Keratinocyte (primary cell): ENCODE measurements around the gene CCDC170. TPM values are rescaled to one million over a fixed set of nuclear protein-coding genes. Genes with fewer than 3 reads are reported as not detected.

ENCODE experiments used
- DNase-seq: peaks from one replicate; pipeline ENCODE4 v3.0.0-alpha.2; 2011; ENCODE audit warnings: low read depth, missing footprints, low spot score
- FAIRE-seq: peaks from 2 replicates; lab custom pipeline; 2011; peaks lifted over from hg19 to GRCh38; lab: Jason Lieb, UNC
- H2AFZ ChIP-seq: 2 replicates; pipeline ENCODE4 v1.6.0; 2012; ENCODE audit warnings: low read length, control low read depth, inconsistent platforms; ENCODE audit not compliant: control insufficient read depth
- H3K27ac ChIP-seq: 2 replicates; pipeline ENCODE4 v1.5.1; 2011; ENCODE audit warnings: low read length; ENCODE audit not compliant: control insufficient read depth, insufficient read depth
- H3K27me3 ChIP-seq: 3 replicates; pipeline ENCODE4 v1.6.0; 2011; ENCODE audit warnings: low read length; ENCODE audit not compliant: control insufficient read depth, insufficient read depth; ENCODE audit errors: extremely low read depth
- H3K36me3 ChIP-seq, 2 experiments: 2 replicates in 1 of 2; 3 replicates in 1 of 2; pipeline ENCODE4 v1.5.1; 2011; ENCODE audit warnings: low read length in 2 of 2, mild to moderate bottlenecking in 1 of 2; ENCODE audit not compliant: control insufficient read depth in 2 of 2, insufficient read depth in 2 of 2; ENCODE audit errors: extremely low read depth in 1 of 2
- H3K4me1 ChIP-seq: 3 replicates; pipeline ENCODE4 v1.5.1; 2011; ENCODE audit warnings: low read length; ENCODE audit not compliant: control insufficient read depth, insufficient read depth; ENCODE audit errors: extremely low read depth
- H3K4me2 ChIP-seq: 3 replicates; pipeline ENCODE4 v1.6.0; 2011; ENCODE audit warnings: low read depth, low read length; ENCODE audit not compliant: control insufficient read depth, insufficient read depth; ENCODE audit errors: extremely low read depth
- H3K4me3 ChIP-seq, 3 experiments: fragments of 200-600 bp in 1 of 3; sonication (generic) in 1 of 3; 2 replicates in 2 of 3; 3 replicates in 1 of 3; pipeline ENCODE4 v1.5.1; 2011 to 2016; ENCODE audit warnings: low read length in 3 of 3, mild to moderate bottlenecking in 3 of 3, control low read depth in 2 of 3, inconsistent platforms in 1 of 3, low read depth in 1 of 3, mixed read lengths in 1 of 3, mixed run types in 1 of 3, moderate library complexity in 1 of 3; ENCODE audit not compliant: control insufficient read depth in 2 of 3, insufficient read depth in 2 of 3; ENCODE audit errors: extremely low read depth in 1 of 3
- H3K79me2 ChIP-seq: 2 replicates; pipeline ENCODE4 v1.6.0; 2012; ENCODE audit warnings: low read length; ENCODE audit not compliant: control insufficient read depth, insufficient read depth
- H3K9ac ChIP-seq: 3 replicates; pipeline ENCODE4 v1.6.0; 2011; ENCODE audit warnings: low read length; ENCODE audit not compliant: control insufficient read depth, insufficient read depth; ENCODE audit errors: extremely low read depth
- H3K9me1 ChIP-seq: 3 replicates; pipeline ENCODE4 v1.6.0; 2011; ENCODE audit warnings: low read length; ENCODE audit not compliant: control insufficient read depth, insufficient read depth; ENCODE audit errors: extremely low read depth
- H3K9me3 ChIP-seq: 2 replicates; pipeline ENCODE4 v1.5.1; 2012; ENCODE audit warnings: low read depth, low read length; ENCODE audit not compliant: control insufficient read depth
- H4K20me1 ChIP-seq: 3 replicates; pipeline ENCODE4 v1.6.0; 2011; ENCODE audit warnings: low read length; ENCODE audit not compliant: control insufficient read depth, insufficient read depth; ENCODE audit errors: extremely low read depth
- CTCF ChIP-seq, 3 experiments: IDR thresholded peaks in 1 of 3; conservative IDR thresholded peaks in 1 of 3; optimal IDR thresholded peaks in 1 of 3; 2 replicates in 2 of 3; 3 replicates in 1 of 3; pipeline versions ENCODE3 to v1.5.1; 2011; ENCODE audit warnings: low read length in 3 of 3, mild to moderate bottlenecking in 3 of 3, moderate library complexity in 2 of 3, control low read depth in 1 of 3, inconsistent platforms in 1 of 3; ENCODE audit not compliant: insufficient read depth in 2 of 3; ENCODE audit errors: extremely low read depth in 1 of 3
- EZH2 ChIP-seq: IDR thresholded peaks from one replicate; pipeline ENCODE4 v1.6.1; 2012; ENCODE audit warnings: inconsistent platforms, mild to moderate bottlenecking, low read length, moderate library complexity
- dilution Hi-C: fragments of 300-500 bp; cut with MboI; formaldehyde crosslinking; loops from one replicate; pipeline ENCODE4 v1.7.0; 2020; ENCODE audit warnings: low sequenced_read_pairs; ENCODE audit not compliant: extremely low pct_ligation_motif_present
- polyA plus RNA-seq, 5 experiments: library from polyadenylated mRNA; depleted of rRNA in 3 of 5; stranded (reverse) in 3 of 5; stranded (forward) in 1 of 5; unstranded in 1 of 5; fragments of >200 nt; gene quantifications; 1 replicate in 1 of 5; 2 replicates in 3 of 5; 3 replicates in 1 of 5; pipeline versions ENCODE4 v1.2.1 to v1.2.3, GENCODE V29; 2011 to 2012; ENCODE audit warnings: missing spikeins in 2 of 5, low read depth in 1 of 5, low replicate concordance in 1 of 5

The CCDC170 gene
- polyA plus RNA-seq, 1 donor (not counting 4 experiments of a cell fraction or from before 2014, with no cell fraction given), result 0.10 TPM

GRCh38 chr6:151665329-151665728 lies 171.5 kb downstream of the CCDC170 start:
- FAIRE-seq, result no peak
- TF ChIP-seq EZH2, result no peak
- no peak for TF ChIP-seq CTCF (optimal IDR thresholded peaks at IDR 0.05 in 1 of 3, IDR thresholded peaks at IDR 0.05 in 1 of 3, conservative IDR thresholded peaks at IDR 0.05 in 1 of 3; ENCODE audit: extremely low read depth in 1 of 3, insufficient read depth in 2 of 3, low read length in 3 of 3)
- DNase-seq, result no peak
- H3K4me1 ChIP-seq, result peaks cover 4% of the 10 kb centered on the region
- dilution Hi-C loops, result no loop called here
- H3K27me3 ChIP-seq, result no peaks in the 10 kb centered on the region
- no peak overlapping the region for H3K4me3 ChIP-seq
- H2AFZ ChIP-seq, result no peak overlapping the region
- no peaks in the 10 kb centered on the region for H3K9me1 ChIP-seq
- H3K79me2 ChIP-seq, result no peaks in the 10 kb centered on the region
- H3K4me2 ChIP-seq, result no peak overlapping the region
- H3K9ac ChIP-seq, result no peak overlapping the region
- H3K27ac ChIP-seq, result no peak overlapping the region
- H3K36me3 ChIP-seq, result no peaks in the 10 kb centered on the region
- no peaks in the 10 kb centered on the region for H4K20me1 ChIP-seq
- no peaks in the 10 kb centered on the region for H3K9me3 ChIP-seq

GRCh38 chr6:151666526-151666925 lies 172.7 kb downstream of the CCDC170 start:
- DNase-seq, result no peak
- no peak for TF ChIP-seq CTCF (optimal IDR thresholded peaks at IDR 0.05 in 1 of 3, IDR thresholded peaks at IDR 0.05 in 1 of 3, conservative IDR thresholded peaks at IDR 0.05 in 1 of 3; ENCODE audit: extremely low read depth in 1 of 3, insufficient read depth in 2 of 3, low read length in 3 of 3)
- TF ChIP-seq EZH2, result no peak
- H3K79me2 ChIP-seq, result no peaks in the 10 kb centered on the region
- H3K9me1 ChIP-seq, result no peaks in the 10 kb centered on the region
- H3K27ac ChIP-seq, result no peak overlapping the region
- H3K9ac ChIP-seq, result no peak overlapping the region
- no peak overlapping the region for H2AFZ ChIP-seq
- no peak for FAIRE-seq
- no peaks in the 10 kb centered on the region for H4K20me1 ChIP-seq
- H3K27me3 ChIP-seq, result no peaks in the 10 kb centered on the region
- no peak overlapping the region for H3K4me2 ChIP-seq
- no peaks in the 10 kb centered on the region for H3K36me3 ChIP-seq
- H3K4me1 ChIP-seq, result peaks cover 4% of the 10 kb centered on the region
- H3K4me3 ChIP-seq, result no peak overlapping the region
- H3K9me3 ChIP-seq, result no peaks in the 10 kb centered on the region
- dilution Hi-C loops, result no loop called here
